Chondrocyte (in vitro differentiated cells): ENCODE data around the gene CRBN. TPM values are rescaled to one million over a fixed set of nuclear protein-coding genes. Genes with fewer than 3 reads are reported as not detected.
A peak's percentile ranks its signal among the peaks of the same experiment; 100 is the strongest.

Experiments
- DNase-seq: peaks from one replicate; pipeline ENCODE4 v3.0.0; 2021; ENCODE audit warnings: mixed read lengths, low spot score
- H3K27ac Mint-ChIP-seq: one replicate; pipeline ENCODE4 v1.8.0; 2021; ENCODE audit warnings: mild to moderate bottlenecking, moderate library complexity, mixed read lengths; ENCODE audit not compliant: unreplicated experiment
- H3K27me3 Mint-ChIP-seq: 2 replicates; pipeline ENCODE4 v1.8.0; 2021; ENCODE audit warnings: low read depth, mixed read lengths
- H3K36me3 Mint-ChIP-seq: 2 replicates; pipeline ENCODE4 v1.8.0; 2021; ENCODE audit warnings: low read depth, mixed read lengths
- H3K4me1 Mint-ChIP-seq: 2 replicates; pipeline ENCODE4 v1.8.0; 2021; ENCODE audit warnings: low read depth, mild to moderate bottlenecking, mixed read lengths
- H3K4me3 Mint-ChIP-seq: one replicate; pipeline ENCODE4 v1.8.0; 2021; ENCODE audit warnings: mild to moderate bottlenecking, moderate library complexity, mixed read lengths; ENCODE audit not compliant: unreplicated experiment
- H3K9me3 Mint-ChIP-seq: 2 replicates; pipeline ENCODE4 v1.8.0; 2021; ENCODE audit warnings: low read depth, mixed read lengths
- CTCF ChIP-seq: fragments of 200-600 bp; sonication (generic); IDR thresholded peaks from 2 replicates; pipeline ENCODE4 v1.5.0; 2021; ENCODE audit warnings: antibody characterized with exemption, mild to moderate bottlenecking, moderate library complexity
- total RNA-seq: library from RNA; stranded (reverse); gene quantifications from 3 replicates; pipeline ENCODE4 v1.2.1, GENCODE V29; 2021

Gene CRBN
- total RNA-seq, 1 donor from 2014 or later: 28.0 TPM

- Mint-ChIP-seq H3K27me3 (peaks cover 39% of the 10 kb centered on the region), H3K4me3 (no peak overlapping the region), H3K4me1 (no peaks in the 10 kb centered on the region), H3K36me3 (peaks cover 2% of the 10 kb centered on the region), H3K9me3 (peaks cover 12% of the 10 kb centered on the region), H3K27ac (no peak overlapping the region)
- TF ChIP-seq CTCF: no peak
- no peak for DNase-seq
Measured at GRCh38 chr3:3189102-3189727, 9.7 kb upstream of the CRBN start.

DNA sequence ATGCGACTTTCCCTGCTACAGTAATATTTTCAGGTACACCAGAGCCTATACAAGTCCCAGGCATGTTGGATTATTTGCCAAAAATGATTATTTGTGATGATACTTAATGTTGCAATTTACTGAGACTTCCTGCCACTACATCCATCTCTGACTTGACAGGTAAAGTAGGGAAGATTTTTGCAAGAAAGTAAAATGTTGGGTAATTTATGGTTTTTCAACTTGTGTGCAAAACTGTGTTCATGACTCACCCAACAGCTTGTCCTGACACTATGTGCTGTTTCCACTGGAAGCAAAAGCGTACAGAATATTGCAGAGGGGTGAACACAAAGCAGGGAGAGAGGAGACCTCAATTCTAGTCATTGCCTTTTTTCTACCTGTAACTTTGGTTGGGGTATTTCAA is 5.4 kb upstream of the CRBN start:
- Mint-ChIP-seq H3K27ac (no peak overlapping the region), H3K36me3 (peaks cover 2% of the 10 kb centered on the region), H3K4me3 (no peak overlapping the region), H3K27me3 (peaks cover 26% of the 10 kb centered on the region), H3K4me1 (no peaks in the 10 kb centered on the region), H3K9me3 (peaks cover 12% of the 10 kb centered on the region)
- no peak for DNase-seq
- TF ChIP-seq CTCF: no peak

DNA sequence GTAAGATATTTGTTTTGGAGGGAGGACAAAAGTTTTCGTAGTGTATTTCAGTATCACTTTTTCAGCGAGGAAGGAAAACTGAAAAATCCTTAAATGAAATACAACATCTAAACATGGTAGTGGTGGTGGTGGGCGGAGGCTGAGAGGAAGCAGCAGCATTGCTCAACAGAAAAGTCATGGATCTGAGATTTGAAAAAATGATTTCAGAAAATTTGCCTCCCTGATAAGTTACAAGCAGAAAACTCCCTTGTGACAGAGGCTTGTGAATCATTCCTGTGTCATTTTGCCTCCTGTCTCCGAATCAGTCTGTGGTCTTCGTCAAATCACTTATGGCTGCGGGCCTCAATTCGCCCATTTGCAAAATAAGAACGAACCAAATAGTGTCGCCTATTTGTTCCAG is 965 bp upstream of the CRBN start:
- peaks cover 14% of the 10 kb centered on the region for H3K27me3 Mint-ChIP-seq

DNA sequence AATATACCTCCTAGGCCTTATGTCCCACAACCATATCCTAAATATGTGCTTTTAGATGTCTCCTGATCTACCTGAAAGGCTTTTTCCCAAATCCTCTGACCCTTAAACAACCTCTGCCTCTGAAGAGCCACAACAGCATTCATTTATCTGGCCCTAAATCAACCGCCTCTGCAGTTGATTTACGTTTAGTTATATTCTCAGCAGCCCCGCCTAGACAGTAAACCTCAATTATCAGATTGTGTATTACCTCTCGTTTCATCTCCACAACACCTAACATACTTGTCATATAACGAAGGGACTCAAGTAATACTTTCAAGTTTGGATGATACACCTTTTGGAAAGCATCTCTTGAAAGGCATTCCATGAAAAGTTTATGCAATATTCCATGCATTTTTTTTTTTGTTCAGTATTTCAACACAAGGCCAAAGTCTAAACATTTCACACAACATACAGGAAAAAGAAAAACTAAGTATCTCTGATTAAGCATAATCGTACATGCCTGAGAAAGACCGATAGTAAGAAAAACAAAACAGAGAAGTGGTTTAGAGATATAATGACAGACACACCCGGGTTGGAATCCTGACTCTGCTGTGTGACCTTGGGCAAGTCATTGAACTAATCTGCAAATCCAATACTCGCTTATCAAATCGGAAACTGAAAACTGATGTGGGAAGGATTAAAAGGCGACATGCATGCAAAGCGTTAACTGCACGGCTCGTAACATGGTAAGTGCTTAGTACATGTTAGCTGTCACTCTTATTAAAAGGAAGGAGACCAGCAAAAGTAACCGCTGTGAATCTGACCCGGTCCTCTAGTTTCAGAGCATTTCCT is 778 bp downstream of the CRBN start:
- peaks cover 7% of the 10 kb centered on the region for H3K27me3 Mint-ChIP-seq
- DNase-seq: no peak
- H3K36me3 Mint-ChIP-seq: peaks cover 3% of the 10 kb centered on the region
- H3K4me1 Mint-ChIP-seq: peaks cover 24% of the 10 kb centered on the region
- peak overlapping the region; percentile 55 for H3K27ac Mint-ChIP-seq
- H3K4me3 Mint-ChIP-seq: peak overlapping the region; percentile 82
- TF ChIP-seq CTCF: no peak
- H3K9me3 Mint-ChIP-seq: no peaks in the 10 kb centered on the region

More for the DNA sequence above, 965 bp upstream of the CRBN start:
- Mint-ChIP-seq H3K36me3 (no peaks in the 10 kb centered on the region), H3K4me3 (no peak overlapping the region), H3K4me1 (peaks cover 24% of the 10 kb centered on the region), H3K9me3 (no peaks in the 10 kb centered on the region), H3K27ac (no peak overlapping the region)
- no peak for TF ChIP-seq CTCF
- no peak for DNase-seq

- Mint-ChIP-seq H3K9me3 (no peaks in the 10 kb centered on the region), H3K4me3 (peak overlapping the region; percentile 82), H3K36me3 (peaks cover 3% of the 10 kb centered on the region), H3K27me3 (peaks cover 5% of the 10 kb centered on the region), H3K4me1 (peaks cover 24% of the 10 kb centered on the region), H3K27ac (no peak overlapping the region)
- TF ChIP-seq CTCF: no peak
- no peak for DNase-seq
Measured at GRCh38 chr3:3177861-3178497, 1.5 kb downstream of the CRBN start.
